Measurements from ENCODE around the gene RNF8. TPM values are rescaled to one million over a fixed set of nuclear protein-coding genes. Genes with fewer than 3 reads are reported as not detected.
A peak's percentile ranks its signal among the peaks of the same experiment; 100 is the strongest.

Gene RNF8
- total RNA-seq, 1 donor from 2014 or later = 33.3 TPM

GRCh38 chr6:37319156-37319555 is 34.6 kb upstream of the RNF8 start:
- Mint-ChIP-seq H3K4me1 (no peaks in the 10 kb centered on the region), H3K27ac (ENCODE audit: unreplicated experiment) (no peak overlapping the region), H3K36me3 (ENCODE audit: low read depth) (peaks cover 9% of the 10 kb centered on the region), H3K27me3 (ENCODE audit: low read depth) (no peaks in the 10 kb centered on the region), H3K4me3 (no peak overlapping the region), H3K9me3 (no peaks in the 10 kb centered on the region)
- DNase-seq (ENCODE audit: low read depth, low spot score) = no peak
- TF ChIP-seq, protein P1, sequence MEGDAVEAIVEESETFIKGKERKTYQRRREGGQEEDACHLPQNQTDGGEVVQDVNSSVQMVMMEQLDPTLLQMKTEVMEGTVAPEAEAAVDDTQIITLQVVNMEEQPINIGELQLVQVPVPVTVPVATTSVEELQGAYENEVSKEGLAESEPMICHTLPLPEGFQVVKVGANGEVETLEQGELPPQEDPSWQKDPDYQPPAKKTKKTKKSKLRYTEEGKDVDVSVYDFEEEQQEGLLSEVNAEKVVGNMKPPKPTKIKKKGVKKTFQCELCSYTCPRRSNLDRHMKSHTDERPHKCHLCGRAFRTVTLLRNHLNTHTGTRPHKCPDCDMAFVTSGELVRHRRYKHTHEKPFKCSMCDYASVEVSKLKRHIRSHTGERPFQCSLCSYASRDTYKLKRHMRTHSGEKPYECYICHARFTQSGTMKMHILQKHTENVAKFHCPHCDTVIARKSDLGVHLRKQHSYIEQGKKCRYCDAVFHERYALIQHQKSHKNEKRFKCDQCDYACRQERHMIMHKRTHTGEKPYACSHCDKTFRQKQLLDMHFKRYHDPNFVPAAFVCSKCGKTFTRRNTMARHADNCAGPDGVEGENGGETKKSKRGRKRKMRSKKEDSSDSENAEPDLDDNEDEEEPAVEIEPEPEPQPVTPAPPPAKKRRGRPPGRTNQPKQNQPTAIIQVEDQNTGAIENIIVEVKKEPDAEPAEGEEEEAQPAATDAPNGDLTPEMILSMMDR (conservative IDR thresholded peaks at IDR 0.05) = no peak

DNA sequence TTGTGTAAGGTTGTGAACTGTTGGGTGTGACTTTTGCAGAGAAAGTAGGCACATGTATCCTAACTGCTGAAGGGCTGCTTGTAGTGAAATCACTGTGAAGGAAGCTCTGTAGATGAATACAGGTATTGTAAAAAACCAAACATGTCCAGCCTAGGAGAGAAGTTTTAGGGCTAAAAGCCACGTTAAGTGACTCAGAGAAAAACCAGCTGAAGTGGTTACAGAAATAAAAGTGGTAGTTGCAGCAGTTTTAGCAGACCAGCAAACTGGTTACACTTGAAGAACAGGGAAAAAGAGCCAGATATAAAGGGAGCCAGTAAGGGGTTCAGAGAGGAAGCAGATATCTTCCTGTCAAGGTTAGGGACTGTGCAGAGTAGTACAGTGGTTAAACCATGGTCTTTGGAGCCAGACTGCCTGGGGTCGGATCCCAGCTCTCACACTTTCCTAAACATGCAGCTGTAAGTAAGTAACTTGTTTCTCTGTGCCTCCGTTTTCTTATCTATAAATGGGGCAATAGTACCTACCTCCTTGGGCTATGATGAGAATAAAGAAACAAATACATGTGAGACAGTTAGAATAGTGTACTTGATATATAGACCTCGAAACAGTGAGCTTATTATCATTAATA is 33.8 kb upstream of the RNF8 start:
- no peak overlapping the region for H3K4me3 Mint-ChIP-seq
- no peak for DNase-seq (ENCODE audit: low read depth, low spot score)
- TF ChIP-seq, protein P1 (conservative IDR thresholded peaks at IDR 0.05) = no peak

DNA sequence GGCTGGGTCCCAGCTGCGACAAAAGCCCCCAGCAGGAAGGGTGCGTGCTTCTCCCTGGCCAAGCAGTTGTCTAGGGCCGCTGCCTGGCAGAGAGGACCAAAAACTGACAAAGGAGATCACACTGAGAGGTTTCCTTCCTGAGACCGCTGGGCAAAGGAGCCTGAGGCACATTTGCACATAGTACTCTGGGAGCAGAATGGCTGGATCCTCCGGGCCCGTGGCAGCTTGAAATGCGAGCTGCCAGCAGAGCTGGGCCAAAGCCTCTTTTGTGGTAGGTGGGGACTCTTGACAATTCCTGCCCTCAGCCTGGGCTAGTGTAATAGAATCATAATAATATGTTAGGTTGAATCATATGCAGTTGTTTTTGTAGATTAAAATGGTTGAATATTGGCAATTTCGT is 33.1 kb upstream of the RNF8 start:
- no peak overlapping the region for H3K27ac Mint-ChIP-seq (ENCODE audit: unreplicated experiment)
- peaks cover 3% of the 10 kb centered on the region for H3K36me3 Mint-ChIP-seq (ENCODE audit: low read depth)
- no peak overlapping the region for H3K4me3 Mint-ChIP-seq
- H3K4me1 Mint-ChIP-seq = peaks cover under 1% of the 10 kb centered on the region
- H3K9me3 Mint-ChIP-seq = no peaks in the 10 kb centered on the region
- DNase-seq (ENCODE audit: low read depth, low spot score) = no peak
- no peaks in the 10 kb centered on the region for H3K27me3 Mint-ChIP-seq (ENCODE audit: low read depth)
- TF ChIP-seq, protein P1 (conservative IDR thresholded peaks at IDR 0.05) = no peak

More for the DNA sequence above, 33.8 kb upstream of the RNF8 start:
- Mint-ChIP-seq H3K27me3 (ENCODE audit: low read depth) (no peaks in the 10 kb centered on the region), H3K9me3 (no peaks in the 10 kb centered on the region), H3K36me3 (ENCODE audit: low read depth) (peaks cover 3% of the 10 kb centered on the region), H3K4me1 (no peaks in the 10 kb centered on the region), H3K27ac (ENCODE audit: unreplicated experiment) (no peak overlapping the region)

- peaks cover 4% of the 10 kb centered on the region for H3K4me1 Mint-ChIP-seq
- no peaks in the 10 kb centered on the region for H3K9me3 Mint-ChIP-seq
- no peaks in the 10 kb centered on the region for H3K27me3 Mint-ChIP-seq (ENCODE audit: low read depth)
- no peak for DNase-seq (ENCODE audit: low read depth, low spot score)
- TF ChIP-seq, protein P1 (conservative IDR thresholded peaks at IDR 0.05) = no peak
- no peak overlapping the region for H3K4me3 Mint-ChIP-seq
- H3K27ac Mint-ChIP-seq (ENCODE audit: unreplicated experiment) = no peak overlapping the region
- H3K36me3 Mint-ChIP-seq (ENCODE audit: low read depth) = peaks cover 3% of the 10 kb centered on the region
Observed at GRCh38 chr6:37321101-37321500, 32.7 kb upstream of the RNF8 start.

DNA sequence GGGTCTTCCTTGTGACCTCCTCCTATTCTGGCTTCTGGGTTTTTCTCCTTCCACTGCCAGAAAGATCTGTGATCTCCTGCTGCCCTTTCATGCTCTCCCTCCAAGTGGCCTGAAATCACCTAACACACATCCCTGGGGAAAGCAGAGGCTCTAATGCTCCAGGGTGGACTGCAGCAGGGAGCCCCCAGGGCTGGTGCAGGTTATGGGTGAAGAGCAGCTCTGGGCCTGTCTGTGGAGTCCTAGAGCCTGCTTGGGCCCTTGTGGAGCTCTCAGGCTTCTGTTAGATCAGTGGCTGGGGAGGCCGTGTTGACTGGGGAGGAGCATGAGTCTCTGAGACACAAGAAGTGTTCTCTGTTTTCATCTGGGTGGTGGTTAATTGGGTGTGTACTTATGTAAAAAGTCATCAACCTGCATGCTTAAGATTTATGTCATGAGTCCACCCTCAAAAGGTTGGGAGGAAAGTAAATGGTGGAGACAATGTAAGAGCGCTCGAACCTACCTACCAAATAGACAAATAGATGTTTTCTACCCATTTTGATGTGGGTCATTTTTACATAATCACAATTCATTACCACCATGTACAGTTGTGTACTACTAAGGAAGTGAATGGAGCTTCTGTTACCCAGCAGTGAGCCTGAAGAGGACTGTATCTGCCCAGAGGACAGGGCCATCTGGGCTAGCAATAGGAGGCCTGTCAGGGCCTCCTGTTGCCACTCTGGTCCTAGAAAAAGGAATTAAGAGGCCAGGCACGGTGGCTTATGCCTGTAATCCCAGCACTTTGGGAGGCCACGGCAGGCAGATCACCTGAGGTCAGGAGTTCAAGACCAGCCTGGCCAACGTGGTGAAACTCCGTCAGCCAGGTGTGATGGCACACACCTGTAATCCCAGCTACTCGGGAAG is 32.0 kb upstream of the RNF8 start:
- TF ChIP-seq, protein P1 (conservative IDR thresholded peaks at IDR 0.05) = no peak
- peaks cover 4% of the 10 kb centered on the region for H3K4me1 Mint-ChIP-seq
- DNase-seq (ENCODE audit: low read depth, low spot score) = no peak
- H3K36me3 Mint-ChIP-seq (ENCODE audit: low read depth) = peaks cover 3% of the 10 kb centered on the region
- no peaks in the 10 kb centered on the region for H3K27me3 Mint-ChIP-seq (ENCODE audit: low read depth)
- H3K4me3 Mint-ChIP-seq = no peak overlapping the region
- H3K27ac Mint-ChIP-seq (ENCODE audit: unreplicated experiment) = peak overlapping the region; percentile 38
- H3K9me3 Mint-ChIP-seq = no peaks in the 10 kb centered on the region

Measured in neural crest cell (in vitro differentiated cells).